ENCODE measurements around the gene PLA2G2D.

Gene PLA2G2D

GRCh38 chr1:20083178-20083944 is 36.0 kb downstream of the PLA2G2D start:
- no peak for DNase-seq

GRCh38 chr1:20082772-20083171 is 36.6 kb downstream of the PLA2G2D start:
- DNase-seq: no peak

GRCh38 chr1:20081353-20081810 is 38.0 kb downstream of the PLA2G2D start:
- DNase-seq: no peak

GRCh38 chr1:20080441-20081352 is 38.6 kb downstream of the PLA2G2D start:
- DNase-seq: no peak

- no peak for DNase-seq
Measured at GRCh38 chr1:20079661-20080305, 39.6 kb downstream of the PLA2G2D start.

- no peak for DNase-seq
Measured at GRCh38 chr1:20078711-20079110, 40.6 kb downstream of the PLA2G2D start.

GRCh38 chr1:20078171-20078651 is 41.1 kb downstream of the PLA2G2D start:
- DNase-seq: no peak

GRCh38 chr1:20076710-20077461 is 42.5 kb downstream of the PLA2G2D start:
- DNase-seq: no peak

GRCh38 chr1:20076223-20076622 is 43.1 kb downstream of the PLA2G2D start:
- no peak for DNase-seq

- DNase-seq: no peak
Measured at GRCh38 chr1:20075345-20075744, 44.0 kb downstream of the PLA2G2D start.

GRCh38 chr1:20074725-20075171 is 44.6 kb downstream of the PLA2G2D start:
- DNase-seq: no peak

- DNase-seq: no peak
Measured at GRCh38 chr1:20074055-20074724, 45.1 kb downstream of the PLA2G2D start.

- no peak for DNase-seq
Measured at GRCh38 chr1:20073256-20073655, 46.1 kb downstream of the PLA2G2D start.

GRCh38 chr1:20072771-20073170 is 46.6 kb downstream of the PLA2G2D start:
- no peak for DNase-seq

GRCh38 chr1:20071416-20071815 is 47.9 kb downstream of the PLA2G2D start:
- DNase-seq: no peak

- no peak for DNase-seq
Measured at GRCh38 chr1:20070357-20070756, 49.0 kb downstream of the PLA2G2D start.

- DNase-seq: no peak
Measured at GRCh38 chr1:20069874-20070273, 49.5 kb downstream of the PLA2G2D start, which contains the start of gene PLA2G5. Gene PLA2G5 (plus strand): TSS chr1:20070194. CDS start chr1:20084831, 14,637 bp downstream.

- no peak for DNase-seq
Measured at GRCh38 chr1:20068722-20069121, 50.6 kb downstream of the PLA2G2D start.

- DNase-seq: no peak
Measured at GRCh38 chr1:20063861-20064292, 55.5 kb downstream of the PLA2G2D start.

Measured in T-helper 1 cell (primary cell).